ENCODE measurements around the gene SAPCD2. TPM values are rescaled to one million over a fixed set of nuclear protein-coding genes. Genes with fewer than 3 reads are reported as not detected.

SAPCD2 gene
- polyA plus RNA-seq, 1 donor from 2014 or later: 0.22 TPM

- H3K27ac ChIP-seq (ENCODE audit: low read length): no peak overlapping the region
- H3K27me3 ChIP-seq (ENCODE audit: insufficient read depth, low read depth, low read length): peaks cover 17% of the 10 kb centered on the region
- H3K9me2 ChIP-seq (ENCODE audit: insufficient read depth, low read length): no peaks in the 10 kb centered on the region
- H3K36me3 ChIP-seq (ENCODE audit: insufficient read depth, low read length): no peaks in the 10 kb centered on the region
- no peak overlapping the region for H3K4me3 ChIP-seq (ENCODE audit: low read length)
- no peak overlapping the region for H2AFZ ChIP-seq (ENCODE audit: low read depth, low read length)
- H3K9ac ChIP-seq (ENCODE audit: low read length): no peak overlapping the region
- no peaks in the 10 kb centered on the region for H3F3A ChIP-seq (ENCODE audit: insufficient read depth, low read length, poor library complexity, severe bottlenecking)
- H3K79me2 ChIP-seq (replicated peaks; ENCODE audit: insufficient read depth, low read length): no peaks in the 10 kb centered on the region
- no peaks in the 10 kb centered on the region for H3K9me3 ChIP-seq (ENCODE audit: low read length)
- TF ChIP-seq, protein P1, sequence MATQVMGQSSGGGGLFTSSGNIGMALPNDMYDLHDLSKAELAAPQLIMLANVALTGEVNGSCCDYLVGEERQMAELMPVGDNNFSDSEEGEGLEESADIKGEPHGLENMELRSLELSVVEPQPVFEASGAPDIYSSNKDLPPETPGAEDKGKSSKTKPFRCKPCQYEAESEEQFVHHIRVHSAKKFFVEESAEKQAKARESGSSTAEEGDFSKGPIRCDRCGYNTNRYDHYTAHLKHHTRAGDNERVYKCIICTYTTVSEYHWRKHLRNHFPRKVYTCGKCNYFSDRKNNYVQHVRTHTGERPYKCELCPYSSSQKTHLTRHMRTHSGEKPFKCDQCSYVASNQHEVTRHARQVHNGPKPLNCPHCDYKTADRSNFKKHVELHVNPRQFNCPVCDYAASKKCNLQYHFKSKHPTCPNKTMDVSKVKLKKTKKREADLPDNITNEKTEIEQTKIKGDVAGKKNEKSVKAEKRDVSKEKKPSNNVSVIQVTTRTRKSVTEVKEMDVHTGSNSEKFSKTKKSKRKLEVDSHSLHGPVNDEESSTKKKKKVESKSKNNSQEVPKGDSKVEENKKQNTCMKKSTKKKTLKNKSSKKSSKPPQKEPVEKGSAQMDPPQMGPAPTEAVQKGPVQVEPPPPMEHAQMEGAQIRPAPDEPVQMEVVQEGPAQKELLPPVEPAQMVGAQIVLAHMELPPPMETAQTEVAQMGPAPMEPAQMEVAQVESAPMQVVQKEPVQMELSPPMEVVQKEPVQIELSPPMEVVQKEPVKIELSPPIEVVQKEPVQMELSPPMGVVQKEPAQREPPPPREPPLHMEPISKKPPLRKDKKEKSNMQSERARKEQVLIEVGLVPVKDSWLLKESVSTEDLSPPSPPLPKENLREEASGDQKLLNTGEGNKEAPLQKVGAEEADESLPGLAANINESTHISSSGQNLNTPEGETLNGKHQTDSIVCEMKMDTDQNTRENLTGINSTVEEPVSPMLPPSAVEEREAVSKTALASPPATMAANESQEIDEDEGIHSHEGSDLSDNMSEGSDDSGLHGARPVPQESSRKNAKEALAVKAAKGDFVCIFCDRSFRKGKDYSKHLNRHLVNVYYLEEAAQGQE (IDR thresholded peaks at IDR 0.05; ENCODE audit: borderline replicate concordance): no peak
- TF ChIP-seq POLR2AphosphoS5 (IDR thresholded peaks at IDR 0.05): no peak
- no peak for TF ChIP-seq TAF1 (IDR thresholded peaks at IDR 0.05; ENCODE audit: low read depth)
- TF ChIP-seq EP300 (conservative IDR thresholded peaks at IDR 0.05; ENCODE audit: poor library complexity, severe bottlenecking): no peak
- no peak for TF ChIP-seq RAD21 (conservative IDR thresholded peaks at IDR 0.05)
- no peak for TF ChIP-seq MXI1 (conservative IDR thresholded peaks at IDR 0.05; ENCODE audit: poor library complexity, severe bottlenecking)
- no peak for TF ChIP-seq SMC3 (conservative IDR thresholded peaks at IDR 0.05; ENCODE audit: poor library complexity)
- TF ChIP-seq, protein P2, sequence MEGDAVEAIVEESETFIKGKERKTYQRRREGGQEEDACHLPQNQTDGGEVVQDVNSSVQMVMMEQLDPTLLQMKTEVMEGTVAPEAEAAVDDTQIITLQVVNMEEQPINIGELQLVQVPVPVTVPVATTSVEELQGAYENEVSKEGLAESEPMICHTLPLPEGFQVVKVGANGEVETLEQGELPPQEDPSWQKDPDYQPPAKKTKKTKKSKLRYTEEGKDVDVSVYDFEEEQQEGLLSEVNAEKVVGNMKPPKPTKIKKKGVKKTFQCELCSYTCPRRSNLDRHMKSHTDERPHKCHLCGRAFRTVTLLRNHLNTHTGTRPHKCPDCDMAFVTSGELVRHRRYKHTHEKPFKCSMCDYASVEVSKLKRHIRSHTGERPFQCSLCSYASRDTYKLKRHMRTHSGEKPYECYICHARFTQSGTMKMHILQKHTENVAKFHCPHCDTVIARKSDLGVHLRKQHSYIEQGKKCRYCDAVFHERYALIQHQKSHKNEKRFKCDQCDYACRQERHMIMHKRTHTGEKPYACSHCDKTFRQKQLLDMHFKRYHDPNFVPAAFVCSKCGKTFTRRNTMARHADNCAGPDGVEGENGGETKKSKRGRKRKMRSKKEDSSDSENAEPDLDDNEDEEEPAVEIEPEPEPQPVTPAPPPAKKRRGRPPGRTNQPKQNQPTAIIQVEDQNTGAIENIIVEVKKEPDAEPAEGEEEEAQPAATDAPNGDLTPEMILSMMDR (IDR thresholded peaks at IDR 0.05; ENCODE audit: poor library complexity, severe bottlenecking): no peak
- TF ChIP-seq EZH2 (IDR thresholded peaks at IDR 0.05; ENCODE audit: borderline replicate concordance, insufficient read depth, low read length, poor library complexity, severe bottlenecking): no peak
- H4K20me1 ChIP-seq (ENCODE audit: insufficient read depth): no peaks in the 10 kb centered on the region
- H3K4me2 ChIP-seq (ENCODE audit: low read length): no peak overlapping the region
Observed at GRCh38 chr9:137069508-137070091, 757 bp downstream of the SAPCD2 start.

GRCh38 chr9:137068539-137069507 lies 1.5 kb downstream of the SAPCD2 start:
- peaks cover 17% of the 10 kb centered on the region for H3K27me3 ChIP-seq (ENCODE audit: insufficient read depth, low read depth, low read length)
- H3F3A ChIP-seq (ENCODE audit: insufficient read depth, low read length, poor library complexity, severe bottlenecking): no peaks in the 10 kb centered on the region
- H3K9me2 ChIP-seq (ENCODE audit: insufficient read depth, low read length): no peaks in the 10 kb centered on the region
- H3K4me3 ChIP-seq (ENCODE audit: low read length): no peak overlapping the region
- no peak overlapping the region for H3K9ac ChIP-seq (ENCODE audit: low read length)
- H2AFZ ChIP-seq (ENCODE audit: low read depth, low read length): no peak overlapping the region
- no peak overlapping the region for H3K4me2 ChIP-seq (ENCODE audit: low read length)
- H3K79me2 ChIP-seq (replicated peaks; ENCODE audit: insufficient read depth, low read length): no peaks in the 10 kb centered on the region
- H3K36me3 ChIP-seq (ENCODE audit: insufficient read depth, low read length): no peaks in the 10 kb centered on the region
- no peak overlapping the region for H3K27ac ChIP-seq (ENCODE audit: low read length)
- no peaks in the 10 kb centered on the region for H4K20me1 ChIP-seq (ENCODE audit: insufficient read depth)
- TF ChIP-seq EZH2 (IDR thresholded peaks at IDR 0.05; ENCODE audit: borderline replicate concordance, insufficient read depth, low read length, poor library complexity, severe bottlenecking) (no peak), POLR2AphosphoS5 (IDR thresholded peaks at IDR 0.05) (no peak), RAD21 (conservative IDR thresholded peaks at IDR 0.05) (no peak), SMC3 (conservative IDR thresholded peaks at IDR 0.05; ENCODE audit: poor library complexity) (no peak), TAF1 (IDR thresholded peaks at IDR 0.05; ENCODE audit: low read depth) (no peak), EP300 (conservative IDR thresholded peaks at IDR 0.05; ENCODE audit: poor library complexity, severe bottlenecking) (no peak), MXI1 (conservative IDR thresholded peaks at IDR 0.05; ENCODE audit: poor library complexity, severe bottlenecking) (no peak)
- TF ChIP-seq, protein P2 (IDR thresholded peaks at IDR 0.05; ENCODE audit: poor library complexity, severe bottlenecking): no peak
- TF ChIP-seq, protein P1 (IDR thresholded peaks at IDR 0.05; ENCODE audit: borderline replicate concordance): no peak
- H3K9me3 ChIP-seq (ENCODE audit: low read length): no peaks in the 10 kb centered on the region
